Upper lobe of right lung (tissue), 1 donor: ENCODE measurements around the gene EFEMP2. TPM values are rescaled to one million over a fixed set of nuclear protein-coding genes. Genes with fewer than 3 reads are reported as not detected.

Source experiments
- ATAC-seq: fragments of 200-7000 bp; cut with Tn5 transposase; one replicate; pipeline ENCODE4 v1.9.1; 2020; ENCODE audit warnings: mild to moderate bottlenecking, moderate library complexity
- DNase-seq: peaks from one replicate; pipeline ENCODE4 v3.0.0-alpha.2; 2020
- H3K27ac ChIP-seq: fragments of 200-600 bp; one replicate; pipeline ENCODE4 v1.8.0; 2022
- H3K27me3 ChIP-seq: fragments of 200-600 bp; one replicate; pipeline ENCODE4 v1.8.0; 2022; ENCODE audit warnings: mild to moderate bottlenecking
- H3K36me3 ChIP-seq: fragments of 200-600 bp; one replicate; pipeline ENCODE4 v1.8.0; 2022
- H3K4me1 ChIP-seq: fragments of 200-600 bp; one replicate; pipeline ENCODE4 v1.8.0; 2022
- H3K4me3 ChIP-seq: fragments of 200-600 bp; one replicate; pipeline ENCODE4 v1.8.0; 2022; ENCODE audit warnings: mild to moderate bottlenecking
- H3K9me3 ChIP-seq: fragments of 200-600 bp; one replicate; pipeline ENCODE4 v1.8.0; 2022
- CTCF ChIP-seq: fragments of 200-600 bp; IDR thresholded peaks from one replicate; pipeline ENCODE4 v1.8.0; 2022; ENCODE audit warnings: antibody characterized with exemption
- intact Hi-C: fragments of 100-400 bp; cut with DNase I; formaldehyde crosslinking; loops from one replicate; pipeline ENCODE4 v1.11.0; 2022
- total RNA-seq: library from RNA; stranded (reverse); fragmentation: NEBNext Ultra II Directional; extraction: Animal tissue kit (Norgen Biotek cat#: 25700); gene quantifications from one replicate; pipeline ENCODE4 v1.2.1, GENCODE V29; 2021
- donor health status: DM: no; HTN: yes; CAD: no; lungs with severe emphysema.

The EFEMP2 gene
- total RNA-seq, 1 donor from 2014 or later: 62.0 TPM

- ATAC-seq: peak; percentile 87
- no peaks in the 10 kb centered on the region for H3K27me3 ChIP-seq
- DNase-seq: peak; percentile 99
- intact Hi-C loops: no loop called here
- H3K27ac ChIP-seq: peak within 1 kb of the TSS; percentile 96
- H3K9me3 ChIP-seq: no peaks in the 10 kb centered on the region
- H3K4me3 ChIP-seq: peak within 1 kb of the TSS; percentile 91
- TF ChIP-seq CTCF: peak; percentile 83
- peaks cover 48% of the 10 kb centered on the region for H3K4me1 ChIP-seq
- peaks cover 33% of the 10 kb centered on the region for H3K36me3 ChIP-seq
Observed at GRCh38 chr11:65888163-65888814, 15.7 kb upstream of the EFEMP2 start, which contains the start of gene FIBP. Gene FIBP, minus strand, starts transcription at chr11:65888471. Its CDS starts 53 bp downstream, at chr11:65888418.

- Histone ChIP-seq H3K27ac (peak overlapping the region; percentile 96), H3K9me3 (no peaks in the 10 kb centered on the region), H3K4me1 (peaks cover 43% of the 10 kb centered on the region), H3K36me3 (peaks cover 38% of the 10 kb centered on the region), H3K4me3 (peak overlapping the region; percentile 91), H3K27me3 (no peaks in the 10 kb centered on the region)
- intact Hi-C loops: no loop called here
- no peak for TF ChIP-seq CTCF
- DNase-seq (no peak), ATAC-seq (no peak)
Observed at GRCh38 chr11:65887723-65888162, 15.1 kb upstream of the EFEMP2 start.

GRCh38 chr11:65886826-65887722 is 14.5 kb upstream of the EFEMP2 start:
- intact Hi-C loops: no loop called here
- TF ChIP-seq CTCF: no peak
- peak overlapping the region; percentile 96 for H3K27ac ChIP-seq
- H3K27me3 ChIP-seq: no peaks in the 10 kb centered on the region
- peak overlapping the region; percentile 91 for H3K4me3 ChIP-seq
- peaks cover 36% of the 10 kb centered on the region for H3K4me1 ChIP-seq
- no peaks in the 10 kb centered on the region for H3K9me3 ChIP-seq
- DNase-seq (peak; percentile 65), ATAC-seq (no peak)
- H3K36me3 ChIP-seq: peaks cover 38% of the 10 kb centered on the region

- peaks cover 26% of the 10 kb centered on the region for H3K4me1 ChIP-seq
Observed at GRCh38 chr11:65885808-65886536, 13.4 kb upstream of the EFEMP2 start.

More at GRCh38 chr11:65885808-65886536, 13.4 kb upstream of the EFEMP2 start:
- H3K27ac ChIP-seq: no peak overlapping the region
- no peaks in the 10 kb centered on the region for H3K27me3 ChIP-seq
- no peaks in the 10 kb centered on the region for H3K9me3 ChIP-seq
- intact Hi-C loops: no loop called here
- peaks cover 38% of the 10 kb centered on the region for H3K36me3 ChIP-seq
- no peak overlapping the region for H3K4me3 ChIP-seq
- DNase-seq (peak; percentile 25), ATAC-seq (no peak)
- TF ChIP-seq CTCF: no peak
